ENCODE results near the gene ITGA11.

ITGA11 gene

DNA sequence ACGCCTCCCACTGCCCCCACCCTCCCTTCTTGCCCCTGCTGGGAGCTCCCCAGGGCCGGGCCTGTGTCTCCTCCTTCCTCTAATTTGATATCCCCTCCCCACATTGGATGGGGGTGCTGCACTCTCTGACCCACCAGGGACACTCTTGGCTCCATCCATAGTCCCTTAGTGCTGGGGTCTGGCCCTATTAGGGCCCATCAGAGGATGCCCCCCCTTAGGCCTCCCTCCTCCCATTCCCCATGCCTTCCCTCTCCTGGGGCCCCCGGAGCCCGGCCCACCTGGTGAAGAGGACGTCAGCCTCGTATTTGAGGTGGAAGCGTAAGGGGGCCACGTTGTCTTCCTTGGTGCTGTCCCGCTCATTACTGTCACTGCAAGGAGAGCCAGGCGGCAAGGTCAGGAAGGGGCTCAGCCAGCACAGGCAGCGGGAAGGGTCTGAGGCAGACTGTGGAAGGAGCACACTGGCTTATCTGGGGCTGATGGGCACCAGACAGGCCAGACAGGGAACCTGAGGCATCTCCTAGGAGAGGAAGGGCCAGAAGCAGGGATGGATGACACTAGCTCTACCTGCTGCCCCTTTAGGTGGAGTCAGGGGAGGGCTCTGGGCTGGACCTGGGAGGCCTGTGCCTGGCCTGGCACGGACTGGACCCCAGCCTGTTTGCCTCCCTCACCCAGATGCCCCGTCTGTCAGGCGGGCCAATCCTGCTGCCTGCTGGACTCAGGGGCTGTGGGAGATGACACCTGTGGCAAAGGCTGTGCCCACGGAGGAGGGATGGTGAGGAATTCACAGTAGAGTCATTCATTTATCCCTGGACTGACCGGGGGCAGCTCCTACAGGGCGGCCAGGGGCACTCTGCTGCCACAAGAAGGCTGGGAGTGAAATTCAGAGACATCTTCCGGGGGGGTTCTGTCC is 118.2 kb downstream of the ITGA11 start:
- ChIA-PET CTCF (interaction anchor here (0.6 kb wide), 1 partner anchor 322 kb away, joined by 5 read pairs; no protein-coding TSS in a partner anchor), POLR2A (ENCODE audit: low non-redundant PET) (interaction anchor here (0.6 kb wide), 1 partner anchor 1136 kb away, joined by 3 read pairs; no protein-coding TSS in a partner anchor)
- TF ChIP-seq, protein P1, sequence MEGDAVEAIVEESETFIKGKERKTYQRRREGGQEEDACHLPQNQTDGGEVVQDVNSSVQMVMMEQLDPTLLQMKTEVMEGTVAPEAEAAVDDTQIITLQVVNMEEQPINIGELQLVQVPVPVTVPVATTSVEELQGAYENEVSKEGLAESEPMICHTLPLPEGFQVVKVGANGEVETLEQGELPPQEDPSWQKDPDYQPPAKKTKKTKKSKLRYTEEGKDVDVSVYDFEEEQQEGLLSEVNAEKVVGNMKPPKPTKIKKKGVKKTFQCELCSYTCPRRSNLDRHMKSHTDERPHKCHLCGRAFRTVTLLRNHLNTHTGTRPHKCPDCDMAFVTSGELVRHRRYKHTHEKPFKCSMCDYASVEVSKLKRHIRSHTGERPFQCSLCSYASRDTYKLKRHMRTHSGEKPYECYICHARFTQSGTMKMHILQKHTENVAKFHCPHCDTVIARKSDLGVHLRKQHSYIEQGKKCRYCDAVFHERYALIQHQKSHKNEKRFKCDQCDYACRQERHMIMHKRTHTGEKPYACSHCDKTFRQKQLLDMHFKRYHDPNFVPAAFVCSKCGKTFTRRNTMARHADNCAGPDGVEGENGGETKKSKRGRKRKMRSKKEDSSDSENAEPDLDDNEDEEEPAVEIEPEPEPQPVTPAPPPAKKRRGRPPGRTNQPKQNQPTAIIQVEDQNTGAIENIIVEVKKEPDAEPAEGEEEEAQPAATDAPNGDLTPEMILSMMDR (conservative IDR thresholded peaks at IDR 0.05; ENCODE audit: low read depth): no peak
- no peak for DNase-seq (ENCODE audit: low spot score)
- no peak overlapping the region for H3K27ac ChIP-seq

DNA sequence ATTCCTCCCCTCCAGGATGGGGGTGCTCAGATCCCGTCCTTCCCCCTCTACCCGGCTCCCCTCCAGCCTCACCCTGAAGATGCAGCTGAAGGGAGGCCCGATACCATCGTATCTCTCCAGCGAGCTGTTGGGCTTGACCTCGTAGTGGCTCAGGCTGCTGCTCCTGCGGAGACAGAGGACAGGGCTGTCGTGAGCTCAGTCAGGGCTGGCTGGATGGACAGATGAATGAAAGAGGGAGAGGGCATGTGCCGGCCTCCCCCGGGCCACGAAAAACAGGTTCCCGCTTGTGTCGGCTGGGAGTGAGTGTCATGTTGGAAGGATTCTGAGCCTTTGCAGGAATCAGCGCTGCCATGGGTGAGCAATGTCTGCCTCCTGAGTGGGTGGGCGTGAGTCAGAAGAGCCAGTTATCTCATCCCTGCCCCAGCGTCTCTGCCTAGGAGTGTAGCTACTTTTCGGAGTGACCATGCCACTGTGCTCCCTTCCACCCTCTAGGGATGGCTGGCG is 119.2 kb downstream of the ITGA11 start:
- DNase-seq (ENCODE audit: low spot score): peak; percentile 33
- TF ChIP-seq, protein P1 (conservative IDR thresholded peaks at IDR 0.05; ENCODE audit: low read depth): no peak
- POLR2A ChIA-PET (ENCODE audit: low non-redundant PET): no interaction called here
- no peak overlapping the region for H3K27ac ChIP-seq
- CTCF ChIA-PET: interaction anchor here (0.5 to 1.4 kb wide), 2 partner anchors 145 to 361 kb away, joined by 3 to 7 read pairs; no protein-coding TSS in a partner anchor

GRCh38 chr15:68311859-68312557 is 120.0 kb downstream of the ITGA11 start:
- DNase-seq (ENCODE audit: low spot score): no peak
- no peak overlapping the region for H3K27ac ChIP-seq
- CTCF ChIA-PET: interaction anchor here (1.4 kb wide), 1 partner anchor 362 kb away, joined by 7 read pairs; no protein-coding TSS in a partner anchor
- POLR2A ChIA-PET (ENCODE audit: low non-redundant PET): no interaction called here
- TF ChIP-seq, protein P1 (conservative IDR thresholded peaks at IDR 0.05; ENCODE audit: low read depth): no peak

GRCh38 chr15:68311464-68311835 is 120.5 kb downstream of the ITGA11 start:
- H3K27ac ChIP-seq: no peak overlapping the region
- POLR2A ChIA-PET (ENCODE audit: low non-redundant PET): no interaction called here
- CTCF ChIA-PET: interaction anchor here (0.7 to 1.3 kb wide), 3 partner anchors 59 to 720 kb away, joined by 4 to 5 read pairs (median 4); no protein-coding TSS in a partner anchor
- no peak for DNase-seq (ENCODE audit: low spot score)
- TF ChIP-seq, protein P1 (conservative IDR thresholded peaks at IDR 0.05; ENCODE audit: low read depth): no peak

- CTCF ChIA-PET: interaction anchor here (0.7 to 1.3 kb wide), 3 partner anchors 58 to 720 kb away, joined by 4 to 5 read pairs (median 4); no protein-coding TSS in a partner anchor
- POLR2A ChIA-PET (ENCODE audit: low non-redundant PET): no interaction called here
- H3K27ac ChIP-seq: no peak overlapping the region
- DNase-seq (ENCODE audit: low spot score): no peak
- TF ChIP-seq, protein P1 (conservative IDR thresholded peaks at IDR 0.05; ENCODE audit: low read depth): no peak
Observed at GRCh38 chr15:68310804-68311463, 121.0 kb downstream of the ITGA11 start.

All from RWPE1 (cell line).